ENCODE results near the gene ZNF479. TPM values are rescaled to one million over a fixed set of nuclear protein-coding genes. Genes with fewer than 3 reads are reported as not detected.

Gene ZNF479
- total and polyA plus RNA-seq, 2 donors (not counting 3 experiments of a cell fraction or from before 2014, with no cell fraction given), result not detected

DNA sequence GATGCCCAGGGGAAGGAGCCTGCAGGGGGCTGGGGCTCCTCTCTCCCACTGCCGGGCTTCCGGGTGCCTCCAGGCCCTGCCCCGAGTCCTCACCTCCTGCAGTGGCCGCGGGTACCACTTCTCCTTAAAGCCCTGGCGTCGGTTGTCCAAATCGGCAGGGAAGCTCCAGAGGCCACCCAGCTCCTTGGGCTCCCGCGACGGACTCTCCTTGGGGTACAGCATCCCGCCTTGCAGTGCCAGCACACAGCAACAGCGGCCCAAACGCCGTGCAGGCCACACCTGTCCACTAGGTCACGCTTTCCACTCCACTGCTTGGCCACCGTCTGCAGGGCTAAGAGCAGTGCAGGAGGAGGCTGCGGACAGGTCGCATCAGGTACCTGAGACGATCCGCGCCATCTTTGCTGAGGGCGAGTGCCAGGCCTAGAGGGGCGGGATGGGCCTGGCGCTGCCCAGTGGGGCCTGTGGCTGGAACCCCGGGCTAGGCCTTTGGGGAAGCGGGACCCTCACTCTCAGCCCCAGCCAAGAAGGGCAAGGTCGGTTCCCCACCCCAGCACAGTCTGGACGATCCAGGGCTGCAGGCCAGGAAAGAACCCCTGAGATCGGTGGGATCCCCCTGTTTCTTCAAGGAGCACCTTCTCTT lies 47.7 kb upstream of the ZNF479 start:
- Histone ChIP-seq H3K9ac (replicated peaks; ENCODE audit: extremely low read depth, insufficient read depth, low read length) (no peak overlapping the region), H4K20me1 (replicated peaks; ENCODE audit: control insufficient read depth, extremely low read depth, insufficient read depth, low read length) (no peaks in the 10 kb centered on the region), H3K36me3 (ENCODE audit: control insufficient read depth in 2 of 2, extremely low read depth in 1 of 2, insufficient read depth in 2 of 2, low read length in 2 of 2) (no peaks in the 10 kb centered on the region), H2AFZ (ENCODE audit: low read depth, low read length) (no peak overlapping the region), H3K4me3 (replicated peaks in 1 of 3; ENCODE audit: insufficient read depth in 1 of 3, low read depth in 1 of 3, low read length in 3 of 3) (no peak overlapping the region), H3K4me2 (ENCODE audit: insufficient read depth, low read length) (no peak overlapping the region), H3K27ac (ENCODE audit: insufficient read depth, low read depth, low read length) (no peak overlapping the region), H3K9me1 (replicated peaks; ENCODE audit: control insufficient read depth, extremely low read depth, insufficient read depth, low read length) (no peaks in the 10 kb centered on the region), H3K4me1 (ENCODE audit: control insufficient read depth, extremely low read depth, insufficient read depth, low read length) (no peaks in the 10 kb centered on the region), H3K79me2 (ENCODE audit: control insufficient read depth, insufficient read depth, low read length) (no peaks in the 10 kb centered on the region), H3K9me3 (replicated peaks; ENCODE audit: control insufficient read depth, insufficient read depth, low read length) (peaks cover 4% of the 10 kb centered on the region), H3K27me3 (ENCODE audit: control insufficient read depth in 2 of 2, insufficient read depth in 2 of 2, low read length in 2 of 2) (no peaks in the 10 kb centered on the region)
- DNase-seq (ENCODE audit: low read depth, low spot score) (no peak), FAIRE-seq (no peak)
- POLR2A ChIA-PET, result no interaction called here
- dilution Hi-C loops (cut with MboI; ENCODE audit: extremely low pct_ligation_motif_present, low sequenced_read_pairs), result no loop called here
- intact Hi-C loops (cut with micrococcal nuclease), result no loop called here
- TF ChIP-seq EZH2 (IDR thresholded peaks at IDR 0.05; ENCODE audit: borderline replicate concordance, low read depth, low read length, severe bottlenecking) (no peak), FOS (IDR thresholded peaks at IDR 0.05; ENCODE audit: borderline replicate concordance, insufficient read depth, low read length) (no peak), MYC (IDR thresholded peaks at IDR 0.05; ENCODE audit: low read depth, low read length) (no peak), JUN (IDR thresholded peaks at IDR 0.05; ENCODE audit: borderline replicate concordance, insufficient read depth, insufficient read length, low read depth) (no peak), GATA2 (IDR thresholded peaks at IDR 0.05; ENCODE audit: insufficient read depth, insufficient read length, low read depth, low read length) (no peak), POLR2A (IDR thresholded peaks at IDR 0.05; ENCODE audit: low read depth, low read length) (no peak), POLR2AphosphoS5 (IDR thresholded peaks at IDR 0.05; ENCODE audit: insufficient read depth, low read depth, low read length) (no peak)
- TF ChIP-seq, protein P1, sequence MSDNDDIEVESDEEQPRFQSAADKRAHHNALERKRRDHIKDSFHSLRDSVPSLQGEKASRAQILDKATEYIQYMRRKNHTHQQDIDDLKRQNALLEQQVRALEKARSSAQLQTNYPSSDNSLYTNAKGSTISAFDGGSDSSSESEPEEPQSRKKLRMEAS (IDR thresholded peaks at IDR 0.05; ENCODE audit: insufficient read depth, insufficient read length), result no peak
- TF ChIP-seq, protein P2, sequence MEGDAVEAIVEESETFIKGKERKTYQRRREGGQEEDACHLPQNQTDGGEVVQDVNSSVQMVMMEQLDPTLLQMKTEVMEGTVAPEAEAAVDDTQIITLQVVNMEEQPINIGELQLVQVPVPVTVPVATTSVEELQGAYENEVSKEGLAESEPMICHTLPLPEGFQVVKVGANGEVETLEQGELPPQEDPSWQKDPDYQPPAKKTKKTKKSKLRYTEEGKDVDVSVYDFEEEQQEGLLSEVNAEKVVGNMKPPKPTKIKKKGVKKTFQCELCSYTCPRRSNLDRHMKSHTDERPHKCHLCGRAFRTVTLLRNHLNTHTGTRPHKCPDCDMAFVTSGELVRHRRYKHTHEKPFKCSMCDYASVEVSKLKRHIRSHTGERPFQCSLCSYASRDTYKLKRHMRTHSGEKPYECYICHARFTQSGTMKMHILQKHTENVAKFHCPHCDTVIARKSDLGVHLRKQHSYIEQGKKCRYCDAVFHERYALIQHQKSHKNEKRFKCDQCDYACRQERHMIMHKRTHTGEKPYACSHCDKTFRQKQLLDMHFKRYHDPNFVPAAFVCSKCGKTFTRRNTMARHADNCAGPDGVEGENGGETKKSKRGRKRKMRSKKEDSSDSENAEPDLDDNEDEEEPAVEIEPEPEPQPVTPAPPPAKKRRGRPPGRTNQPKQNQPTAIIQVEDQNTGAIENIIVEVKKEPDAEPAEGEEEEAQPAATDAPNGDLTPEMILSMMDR (IDR thresholded peaks at IDR 0.05; ENCODE audit: extremely low read depth in 1 of 2, insufficient read depth in 1 of 2, low read depth in 1 of 2, low read length in 2 of 2), result no peak
- no TSS peak for BruUV-seq (replicated peaks)
- CTCF ChIA-PET, result no interaction called here
